ENCODE results near the gene CFAP299. TPM values are rescaled to one million over a fixed set of nuclear protein-coding genes. Genes with fewer than 3 reads are reported as not detected.

The CFAP299 gene
- total RNA-seq, 1 donor: 2.5 TPM

DNA sequence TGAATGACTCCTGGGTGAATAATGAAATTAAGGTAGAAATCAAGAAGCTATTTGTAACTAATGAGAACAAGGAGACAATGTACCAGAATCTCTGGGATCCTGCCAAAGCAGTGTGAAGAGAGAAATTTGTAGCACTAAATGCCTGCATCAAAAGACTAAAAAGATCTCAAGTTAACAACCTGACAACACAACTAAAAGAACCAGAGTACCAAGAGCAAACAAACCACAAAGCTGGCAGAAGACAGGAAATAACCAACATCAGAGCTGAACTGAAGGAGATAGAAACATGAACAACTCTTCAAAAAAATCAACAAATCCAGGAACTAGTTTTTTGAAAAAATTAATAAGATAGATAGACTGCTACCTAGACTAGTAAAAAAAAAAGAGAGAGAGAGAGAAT, 8.4 kb downstream of the CFAP299 start:
- no peaks in the 10 kb centered on the region for H3K4me1 ChIP-seq (ENCODE audit: insufficient read depth, low read length)

GRCh38 chr4:80360084-80360483, 24.6 kb downstream of the CFAP299 start:
- H2AFZ ChIP-seq (ENCODE audit: low read length): no peak overlapping the region
- peaks cover 3% of the 10 kb centered on the region for H3K79me2 ChIP-seq (ENCODE audit: insufficient read depth, low read length)
- H3K36me3 ChIP-seq (ENCODE audit: insufficient read depth, low read length): peaks cover 5% of the 10 kb centered on the region
- TF ChIP-seq, protein P1, sequence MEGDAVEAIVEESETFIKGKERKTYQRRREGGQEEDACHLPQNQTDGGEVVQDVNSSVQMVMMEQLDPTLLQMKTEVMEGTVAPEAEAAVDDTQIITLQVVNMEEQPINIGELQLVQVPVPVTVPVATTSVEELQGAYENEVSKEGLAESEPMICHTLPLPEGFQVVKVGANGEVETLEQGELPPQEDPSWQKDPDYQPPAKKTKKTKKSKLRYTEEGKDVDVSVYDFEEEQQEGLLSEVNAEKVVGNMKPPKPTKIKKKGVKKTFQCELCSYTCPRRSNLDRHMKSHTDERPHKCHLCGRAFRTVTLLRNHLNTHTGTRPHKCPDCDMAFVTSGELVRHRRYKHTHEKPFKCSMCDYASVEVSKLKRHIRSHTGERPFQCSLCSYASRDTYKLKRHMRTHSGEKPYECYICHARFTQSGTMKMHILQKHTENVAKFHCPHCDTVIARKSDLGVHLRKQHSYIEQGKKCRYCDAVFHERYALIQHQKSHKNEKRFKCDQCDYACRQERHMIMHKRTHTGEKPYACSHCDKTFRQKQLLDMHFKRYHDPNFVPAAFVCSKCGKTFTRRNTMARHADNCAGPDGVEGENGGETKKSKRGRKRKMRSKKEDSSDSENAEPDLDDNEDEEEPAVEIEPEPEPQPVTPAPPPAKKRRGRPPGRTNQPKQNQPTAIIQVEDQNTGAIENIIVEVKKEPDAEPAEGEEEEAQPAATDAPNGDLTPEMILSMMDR (IDR thresholded peaks at IDR 0.05; ENCODE audit: extremely low read depth, low read depth, low read length): no peak
- H4K20me1 ChIP-seq (ENCODE audit: insufficient read depth, low read length): no peaks in the 10 kb centered on the region
- H3K27me3 ChIP-seq (ENCODE audit: insufficient read depth, low read length): no peaks in the 10 kb centered on the region
- no peak for DNase-seq (ENCODE audit: insufficient read length, low spot score, missing footprints)
- no peak overlapping the region for H3K4me3 ChIP-seq (ENCODE audit: insufficient read depth, low read length)
- H3K4me1 ChIP-seq (ENCODE audit: insufficient read depth, low read length): peaks cover 9% of the 10 kb centered on the region
- no peaks in the 10 kb centered on the region for H3K9me3 ChIP-seq (ENCODE audit: low read depth, low read length)
- no peak overlapping the region for H3K4me2 ChIP-seq (ENCODE audit: insufficient read depth, low read length)
- no peak overlapping the region for H3K27ac ChIP-seq (ENCODE audit: low read depth, low read length)

More for the DNA sequence above, 8.4 kb downstream of the CFAP299 start:
- Histone ChIP-seq H3K79me2 (ENCODE audit: insufficient read depth, low read length) (no peaks in the 10 kb centered on the region), H3K4me3 (ENCODE audit: insufficient read depth, low read length) (no peak overlapping the region), H3K9me3 (ENCODE audit: low read depth, low read length) (no peaks in the 10 kb centered on the region), H4K20me1 (ENCODE audit: insufficient read depth, low read length) (no peaks in the 10 kb centered on the region), H3K27ac (ENCODE audit: low read depth, low read length) (no peak overlapping the region), H3K36me3 (ENCODE audit: insufficient read depth, low read length) (peaks cover 9% of the 10 kb centered on the region), H3K27me3 (ENCODE audit: insufficient read depth, low read length) (no peaks in the 10 kb centered on the region), H3K4me2 (ENCODE audit: insufficient read depth, low read length) (no peak overlapping the region), H2AFZ (ENCODE audit: low read length) (no peak overlapping the region)
- TF ChIP-seq, protein P1 (IDR thresholded peaks at IDR 0.05; ENCODE audit: extremely low read depth, low read depth, low read length): no peak
- DNase-seq (ENCODE audit: insufficient read length, low spot score, missing footprints): no peak

DNA sequence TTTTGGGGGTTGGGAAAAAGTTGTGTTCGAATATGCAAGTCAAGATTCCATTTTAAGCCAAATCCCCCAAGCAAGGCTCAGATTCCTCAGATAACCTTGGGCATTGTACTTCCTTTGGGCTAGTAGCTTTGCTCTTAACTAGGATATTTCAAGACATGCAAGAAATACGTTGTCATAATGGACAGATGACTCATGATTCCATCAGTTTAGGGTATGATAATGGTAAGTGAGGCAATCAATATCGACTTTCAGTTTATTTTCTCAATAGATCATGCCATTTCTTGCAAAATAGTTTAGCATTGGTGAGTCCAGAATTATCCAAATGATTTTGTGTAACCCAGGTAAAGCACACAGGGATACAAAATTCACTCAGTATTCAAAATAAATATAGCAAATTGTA, 25.4 kb downstream of the CFAP299 start:
- Histone ChIP-seq H3K36me3 (ENCODE audit: insufficient read depth, low read length) (peaks cover 5% of the 10 kb centered on the region), H3K4me2 (ENCODE audit: insufficient read depth, low read length) (peak overlapping the region; percentile 6), H2AFZ (ENCODE audit: low read length) (no peak overlapping the region), H3K27ac (ENCODE audit: low read depth, low read length) (no peak overlapping the region), H3K79me2 (ENCODE audit: insufficient read depth, low read length) (peaks cover 3% of the 10 kb centered on the region), H3K27me3 (ENCODE audit: insufficient read depth, low read length) (no peaks in the 10 kb centered on the region), H3K4me1 (ENCODE audit: insufficient read depth, low read length) (peaks cover 11% of the 10 kb centered on the region), H4K20me1 (ENCODE audit: insufficient read depth, low read length) (no peaks in the 10 kb centered on the region), H3K9me3 (ENCODE audit: low read depth, low read length) (no peaks in the 10 kb centered on the region), H3K4me3 (ENCODE audit: insufficient read depth, low read length) (no peak overlapping the region)
- TF ChIP-seq, protein P1 (IDR thresholded peaks at IDR 0.05; ENCODE audit: extremely low read depth, low read depth, low read length): no peak
- DNase-seq (ENCODE audit: insufficient read length, low spot score, missing footprints): no peak

DNA sequence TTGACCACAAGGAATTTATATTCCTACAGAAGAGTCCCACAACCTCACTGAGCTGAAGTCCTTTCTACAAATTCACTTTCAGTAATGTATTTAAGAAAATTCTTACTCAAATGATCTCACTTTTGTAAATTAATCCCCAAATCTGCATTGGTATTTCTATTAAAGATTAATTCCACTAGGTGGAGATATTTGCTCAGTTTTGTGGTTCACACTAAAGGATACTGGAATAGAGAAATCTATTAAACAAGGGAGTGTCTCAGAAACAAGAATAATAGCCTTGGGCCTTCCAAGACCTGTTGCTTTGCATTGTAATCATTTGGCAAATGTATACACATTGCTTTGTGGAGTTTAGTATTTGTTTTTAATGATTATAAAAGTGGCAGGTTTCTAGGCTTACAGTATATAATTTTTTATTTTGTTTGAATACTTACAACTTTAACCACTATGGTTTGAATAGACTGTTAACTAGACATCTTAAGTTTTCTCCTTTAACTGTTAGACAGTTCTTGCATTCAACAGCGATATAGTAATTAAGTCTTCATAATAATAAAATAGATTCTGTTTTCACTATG, 25.9 kb downstream of the CFAP299 start:
- Histone ChIP-seq H3K9me3 (ENCODE audit: low read depth, low read length) (no peaks in the 10 kb centered on the region), H3K4me3 (ENCODE audit: insufficient read depth, low read length) (no peak overlapping the region), H3K79me2 (ENCODE audit: insufficient read depth, low read length) (peaks cover 3% of the 10 kb centered on the region), H2AFZ (ENCODE audit: low read length) (no peak overlapping the region), H3K36me3 (ENCODE audit: insufficient read depth, low read length) (peaks cover 5% of the 10 kb centered on the region), H3K27me3 (ENCODE audit: insufficient read depth, low read length) (no peaks in the 10 kb centered on the region), H3K4me2 (ENCODE audit: insufficient read depth, low read length) (no peak overlapping the region), H3K27ac (ENCODE audit: low read depth, low read length) (no peak overlapping the region), H4K20me1 (ENCODE audit: insufficient read depth, low read length) (peaks cover 5% of the 10 kb centered on the region), H3K4me1 (ENCODE audit: insufficient read depth, low read length) (peaks cover 15% of the 10 kb centered on the region)
- no peak for DNase-seq (ENCODE audit: insufficient read length, low spot score, missing footprints)
- TF ChIP-seq, protein P1 (IDR thresholded peaks at IDR 0.05; ENCODE audit: extremely low read depth, low read depth, low read length): peak; percentile 49
